ENCODE data around the gene OSBPL2. TPM values are rescaled to one million over a fixed set of nuclear protein-coding genes. Genes with fewer than 3 reads are reported as not detected.

The OSBPL2 gene
- total RNA-seq, 3 donors from 2014 or later (not counting 1 experiment from before 2014, with no cell fraction given): 77.9 to 112 (median 104) TPM

GRCh38 chr20:62227591-62227976, 10.7 kb upstream of the OSBPL2 start:
- Histone ChIP-seq H3K27ac (ENCODE audit: low read length) (no peak overlapping the region), H3K4me3 (ENCODE audit: low read length) (no peak overlapping the region), H3K9me3 (ENCODE audit: control insufficient read depth, insufficient read depth, low read length) (no peaks in the 10 kb centered on the region), H3K4me1 (ENCODE audit: control insufficient read depth, insufficient read depth, low read length) (no peaks in the 10 kb centered on the region), H3K27me3 (ENCODE audit: control insufficient read depth, insufficient read depth, low read length) (peaks cover under 1% of the 10 kb centered on the region), H3K36me3 (ENCODE audit: control insufficient read depth, insufficient read depth, low read length) (no peaks in the 10 kb centered on the region)
- DNase-seq (no peak), ATAC-seq (no peak)
- no peak overlapping the region for H3K4me3 Mint-ChIP-seq
- no peak overlapping the region for H3K27ac Mint-ChIP-seq
- H3K27me3 Mint-ChIP-seq (ENCODE audit: low read depth in 2 of 2): peaks cover 17 to 21% of the 10 kb centered on the region in 2 donors
- H3K9me3 Mint-ChIP-seq: no peaks in the 10 kb centered on the region
- no peak for TF ChIP-seq CTCF (IDR thresholded peaks at IDR 0.05)
- no peaks in the 10 kb centered on the region for H3K36me3 Mint-ChIP-seq
- 61% methylated on average over 10 of the region's 10 CpGs for WGBS (ENCODE audit: insufficient coverage)
- H3K4me1 Mint-ChIP-seq: no peaks in the 10 kb centered on the region
- intact Hi-C loops (cut with micrococcal nuclease): no loop called here

- no peak for TF ChIP-seq CTCF (IDR thresholded peaks at IDR 0.05)
- DNase-seq: no peak
- Histone ChIP-seq H3K4me3 (ENCODE audit: low read length) (no peak overlapping the region), H3K27ac (ENCODE audit: low read length) (no peak overlapping the region), H3K36me3 (ENCODE audit: control insufficient read depth, insufficient read depth, low read length) (no peaks in the 10 kb centered on the region), H3K4me1 (ENCODE audit: control insufficient read depth, insufficient read depth, low read length) (no peaks in the 10 kb centered on the region), H3K9me3 (ENCODE audit: control insufficient read depth, insufficient read depth, low read length) (no peaks in the 10 kb centered on the region), H3K27me3 (ENCODE audit: control insufficient read depth, insufficient read depth, low read length) (no peaks in the 10 kb centered on the region)
- peak in 1 of 3 donors; percentile 53 for ATAC-seq
- 63% methylated on average over 36 of the region's 37 CpGs for whole genome bisulfite sequencing (ENCODE audit: insufficient coverage)
- H3K27me3 Mint-ChIP-seq (ENCODE audit: low read depth in 2 of 2): peaks cover 13 to 15% of the 10 kb centered on the region in 2 donors
- intact Hi-C loops (cut with micrococcal nuclease): no loop called here
- H3K9me3 Mint-ChIP-seq: no peaks in the 10 kb centered on the region
- H3K4me1 Mint-ChIP-seq: no peaks in the 10 kb centered on the region
- no peak overlapping the region for H3K27ac Mint-ChIP-seq
- no peak overlapping the region for H3K4me3 Mint-ChIP-seq
- no peaks in the 10 kb centered on the region for H3K36me3 Mint-ChIP-seq
Observed at GRCh38 chr20:62227977-62228958, 10.1 kb upstream of the OSBPL2 start.

GRCh38 chr20:62228982-62229545, 9.3 kb upstream of the OSBPL2 start:
- no peak overlapping the region for H3K4me3 ChIP-seq (ENCODE audit: low read length)
- no peak overlapping the region for H3K4me3 Mint-ChIP-seq
- no peak overlapping the region for H3K27ac Mint-ChIP-seq
- intact Hi-C loops (cut with micrococcal nuclease): no loop called here
- H3K9me3 ChIP-seq (ENCODE audit: control insufficient read depth, insufficient read depth, low read length): no peaks in the 10 kb centered on the region
- H3K9me3 Mint-ChIP-seq: no peaks in the 10 kb centered on the region
- no peaks in the 10 kb centered on the region for H3K4me1 Mint-ChIP-seq
- no peaks in the 10 kb centered on the region for H3K27me3 ChIP-seq (ENCODE audit: control insufficient read depth, insufficient read depth, low read length)
- no peak overlapping the region for H3K27ac ChIP-seq (ENCODE audit: low read length)
- H3K36me3 ChIP-seq (ENCODE audit: control insufficient read depth, insufficient read depth, low read length): no peaks in the 10 kb centered on the region
- no peak for TF ChIP-seq CTCF (IDR thresholded peaks at IDR 0.05)
- H3K36me3 Mint-ChIP-seq: no peaks in the 10 kb centered on the region
- WGBS (ENCODE audit: insufficient coverage): 67% methylated on average over 7 of the region's 7 CpGs
- DNase-seq (no peak), ATAC-seq (peak in 1 of 3 donors; percentile 5)
- H3K27me3 Mint-ChIP-seq (ENCODE audit: low read depth in 2 of 2): peaks cover 13 to 15% of the 10 kb centered on the region in 2 donors
- H3K4me1 ChIP-seq (ENCODE audit: control insufficient read depth, insufficient read depth, low read length): no peaks in the 10 kb centered on the region
